Peyer's patch (tissue), 4 donors: Measurements from ENCODE around the gene NOS1AP.

Source experiments
- POLR2A ChIP-seq, 2 donors: fragments of 450-650 bp; IDR thresholded peaks; one replicate each; pipeline ENCODE4 v1.5.1; 2017; ENCODE audit warnings: antibody characterized with exemption in 2 of 2, mild to moderate bottlenecking in 2 of 2, moderate library complexity in 2 of 2
- TF ChIP-seq, protein P1 (sequence below), 6 experiments: fragments of 450-650 bp in 4 of 6; fragments of 200-600 bp in 2 of 6; sonication (generic) in 1 of 6; IDR thresholded peaks; one replicate each; pipeline ENCODE4 v1.5.1; 2017 to 2019; ENCODE audit warnings: antibody characterized with exemption in 6 of 6, mild to moderate bottlenecking in 3 of 6, moderate library complexity in 1 of 6

DNA sequence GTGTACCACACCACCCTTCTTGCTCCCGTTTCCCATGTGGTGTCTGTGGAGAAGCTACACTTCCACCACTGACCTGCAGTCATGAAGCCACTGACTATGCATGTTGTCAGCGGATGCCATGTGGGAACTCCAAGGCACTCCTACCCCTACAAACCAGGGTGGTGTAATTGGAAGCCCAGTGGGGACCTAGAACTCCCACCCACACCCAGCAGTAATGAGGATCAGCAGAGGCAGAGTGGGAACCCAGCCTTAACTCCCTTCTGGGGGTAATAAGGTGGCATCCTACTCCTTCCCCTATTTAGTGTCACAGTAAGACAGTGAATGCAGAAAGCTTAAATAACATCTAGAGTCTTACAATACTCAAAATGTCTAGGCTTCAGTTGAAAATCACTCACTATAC, 228.8 kb downstream of the NOS1AP start:
- TF ChIP-seq, protein P1, sequence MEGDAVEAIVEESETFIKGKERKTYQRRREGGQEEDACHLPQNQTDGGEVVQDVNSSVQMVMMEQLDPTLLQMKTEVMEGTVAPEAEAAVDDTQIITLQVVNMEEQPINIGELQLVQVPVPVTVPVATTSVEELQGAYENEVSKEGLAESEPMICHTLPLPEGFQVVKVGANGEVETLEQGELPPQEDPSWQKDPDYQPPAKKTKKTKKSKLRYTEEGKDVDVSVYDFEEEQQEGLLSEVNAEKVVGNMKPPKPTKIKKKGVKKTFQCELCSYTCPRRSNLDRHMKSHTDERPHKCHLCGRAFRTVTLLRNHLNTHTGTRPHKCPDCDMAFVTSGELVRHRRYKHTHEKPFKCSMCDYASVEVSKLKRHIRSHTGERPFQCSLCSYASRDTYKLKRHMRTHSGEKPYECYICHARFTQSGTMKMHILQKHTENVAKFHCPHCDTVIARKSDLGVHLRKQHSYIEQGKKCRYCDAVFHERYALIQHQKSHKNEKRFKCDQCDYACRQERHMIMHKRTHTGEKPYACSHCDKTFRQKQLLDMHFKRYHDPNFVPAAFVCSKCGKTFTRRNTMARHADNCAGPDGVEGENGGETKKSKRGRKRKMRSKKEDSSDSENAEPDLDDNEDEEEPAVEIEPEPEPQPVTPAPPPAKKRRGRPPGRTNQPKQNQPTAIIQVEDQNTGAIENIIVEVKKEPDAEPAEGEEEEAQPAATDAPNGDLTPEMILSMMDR (IDR thresholded peaks at IDR 0.05) = no peak
- TF ChIP-seq POLR2A (IDR thresholded peaks at IDR 0.05) = no peak
